Endothelial cell (in vitro differentiated cells): ENCODE measurements around the gene PHYH. TPM values are rescaled to one million over a fixed set of nuclear protein-coding genes. Genes with fewer than 3 reads are reported as not detected.

Experiments
- DNase-seq: peaks from one replicate; pipeline ENCODE4 v3.0.0; 2021; ENCODE audit warnings: low spot score
- H3K27ac Mint-ChIP-seq: one replicate; pipeline ENCODE4 v1.8.0; 2021; ENCODE audit warnings: mixed read lengths, inconsistent platforms; ENCODE audit not compliant: unreplicated experiment
- H3K27me3 Mint-ChIP-seq: one replicate; pipeline ENCODE4 v1.8.0; 2021; ENCODE audit warnings: mild to moderate bottlenecking, moderate library complexity, mixed read lengths, inconsistent platforms; ENCODE audit not compliant: unreplicated experiment
- H3K36me3 Mint-ChIP-seq: one replicate; pipeline ENCODE4 v1.8.0; 2021; ENCODE audit warnings: mild to moderate bottlenecking, low read depth, mixed read lengths, inconsistent platforms; ENCODE audit not compliant: unreplicated experiment
- H3K4me1 Mint-ChIP-seq: one replicate; pipeline ENCODE4 v1.8.0; 2021; ENCODE audit warnings: mild to moderate bottlenecking, mixed read lengths, inconsistent platforms; ENCODE audit not compliant: unreplicated experiment
- H3K4me3 Mint-ChIP-seq: one replicate; pipeline ENCODE4 v1.8.0; 2021; ENCODE audit warnings: mild to moderate bottlenecking, mixed read lengths, inconsistent platforms; ENCODE audit not compliant: unreplicated experiment
- H3K9me3 Mint-ChIP-seq: one replicate; pipeline ENCODE4 v1.8.0; 2021; ENCODE audit warnings: mixed read lengths, inconsistent platforms; ENCODE audit not compliant: unreplicated experiment
- CTCF ChIP-seq: fragments of 200-600 bp; sonication (generic); IDR thresholded peaks from one replicate; pipeline ENCODE4 v1.5.0; 2021; ENCODE audit warnings: antibody characterized with exemption; ENCODE audit not compliant: unreplicated experiment
- long read RNA-seq: library from polyadenylated mRNA; unstranded; transcript quantifications from one replicate; pipeline ENCODE4 v2.0.0, GENCODE V29; 2020; ENCODE audit not compliant: unreplicated experiment
- total RNA-seq: library from RNA; stranded (reverse); fragmentation: NEBNext Ultra II Directional; extraction: Animal tissue kit (Norgen Biotek cat#: 25700); gene quantifications from one replicate; pipeline ENCODE4 v1.2.1, GENCODE V29; 2021; ENCODE audit not compliant: unreplicated experiment

Gene PHYH
- 10.2 TPM for total RNA-seq
- long read RNA-seq, transcript PHYH-201 (9 exons, 1,577 nt): major isoform, 14 of 17 reads
- long read RNA-seq, partial matches to known transcripts: 0 of 17 reads
- long read RNA-seq, other reads (novel, unspliced or antisense): 3 of 17 reads

GRCh38 chr10:13299437-13300287, at the start of gene PHYH:
Gene PHYH, minus strand, starts transcription at chr10:13300064. Its CDS starts 22 bp downstream, at chr10:13300042.
- peak; percentile 78 for DNase-seq
- no peak for TF ChIP-seq CTCF
- H3K4me1 Mint-ChIP-seq: peaks cover 12% of the 10 kb centered on the region
- no peaks in the 10 kb centered on the region for H3K36me3 Mint-ChIP-seq
- H3K4me3 Mint-ChIP-seq: peak within 1 kb of the TSS; percentile 86
- peaks cover 8% of the 10 kb centered on the region for H3K27me3 Mint-ChIP-seq
- H3K27ac Mint-ChIP-seq: peak within 1 kb of the TSS; percentile 64
- H3K9me3 Mint-ChIP-seq: no peaks in the 10 kb centered on the region

GRCh38 chr10:13348216-13349017, 48.6 kb upstream of the PHYH start, which contains the start of gene SEPHS1:
Gene SEPHS1, minus strand, starts transcription at chr10:13348293. Its CDS starts 3,343 bp downstream, at chr10:13344950.
- DNase-seq: peak; percentile 64
- peaks cover 15% of the 10 kb centered on the region for H3K27me3 Mint-ChIP-seq
- H3K27ac Mint-ChIP-seq: peak within 1 kb of the TSS; percentile 72
- peaks cover 13% of the 10 kb centered on the region for H3K36me3 Mint-ChIP-seq
- peaks cover 36% of the 10 kb centered on the region for H3K4me1 Mint-ChIP-seq
- H3K4me3 Mint-ChIP-seq: peak within 1 kb of the TSS; percentile 93
- H3K9me3 Mint-ChIP-seq: no peaks in the 10 kb centered on the region
- TF ChIP-seq CTCF: no peak

GRCh38 chr10:13347500-13348156, 47.8 kb upstream of the PHYH start:
- no peak for TF ChIP-seq CTCF
- Mint-ChIP-seq H3K4me1 (peaks cover 35% of the 10 kb centered on the region), H3K36me3 (peaks cover 13% of the 10 kb centered on the region), H3K27ac (no peak overlapping the region), H3K27me3 (peaks cover 15% of the 10 kb centered on the region), H3K9me3 (no peaks in the 10 kb centered on the region), H3K4me3 (no peak overlapping the region)
- DNase-seq: peak; percentile 74

GRCh38 chr10:13347043-13347499, 47.2 kb upstream of the PHYH start:
- Mint-ChIP-seq H3K27me3 (peaks cover 15% of the 10 kb centered on the region), H3K27ac (peak overlapping the region; percentile 79), H3K4me3 (peak overlapping the region; percentile 96), H3K36me3 (peaks cover 13% of the 10 kb centered on the region), H3K4me1 (peaks cover 30% of the 10 kb centered on the region), H3K9me3 (no peaks in the 10 kb centered on the region)
- no peak for TF ChIP-seq CTCF
- DNase-seq: peak; percentile 31
